Fibroblast of villous mesenchyme (primary cell): ENCODE results near the gene TEX36. TPM values are rescaled to one million over a fixed set of nuclear protein-coding genes. Genes with fewer than 3 reads are reported as not detected.
"Not testable (repeated sequence)": the region's sequence is repeated elsewhere in the genome, so short reads cannot be mapped to it uniquely, and the experiment has no call there.

Experiments
- DNase-seq: peaks from one replicate; pipeline ENCODE4 v3.0.0-alpha.2; 2010; ENCODE audit warnings: low read depth
- H3K4me3 ChIP-seq: 2 replicates; pipeline ENCODE4 v1.5.1; 2011; ENCODE audit warnings: low read depth, mild to moderate bottlenecking, low read length
- CTCF ChIP-seq: IDR thresholded peaks from 2 replicates; pipeline ENCODE4 v1.5.1; 2012; ENCODE audit warnings: low read depth, mild to moderate bottlenecking, low read length; ENCODE audit not compliant: insufficient read depth
- total RNA-seq: library from RNA; depleted of rRNA; stranded (reverse); fragments of >200 nt; gene quantifications from 2 replicates; pipeline ENCODE4 v1.2.3, GENCODE V29; 2012

TEX36 gene
- not detected in 2 replicates for total RNA-seq

- no peak for DNase-seq
- no peak within 1 kb of the TSS for H3K4me3 ChIP-seq
- no peak for TF ChIP-seq CTCF
Measured at GRCh38 chr10:125683063-125683462, at the start of gene TEX36. Gene TEX36, minus strand, starts transcription at chr10:125683163. Its CDS starts 174 bp downstream, at chr10:125682989.

- DNase-seq, result no peak
- no peak for TF ChIP-seq CTCF
- no peak overlapping the region for H3K4me3 ChIP-seq
Measured at GRCh38 chr10:125727436-125727835, 44.5 kb upstream of the TEX36 start.

GRCh38 chr10:125726914-125727313, 44.0 kb upstream of the TEX36 start:
- no peak overlapping the region for H3K4me3 ChIP-seq
- TF ChIP-seq CTCF, result no peak
- no peak for DNase-seq

GRCh38 chr10:125722811-125723210, 39.8 kb upstream of the TEX36 start:
- no peak for TF ChIP-seq CTCF
- DNase-seq, result no peak
- no peak overlapping the region for H3K4me3 ChIP-seq

DNA sequence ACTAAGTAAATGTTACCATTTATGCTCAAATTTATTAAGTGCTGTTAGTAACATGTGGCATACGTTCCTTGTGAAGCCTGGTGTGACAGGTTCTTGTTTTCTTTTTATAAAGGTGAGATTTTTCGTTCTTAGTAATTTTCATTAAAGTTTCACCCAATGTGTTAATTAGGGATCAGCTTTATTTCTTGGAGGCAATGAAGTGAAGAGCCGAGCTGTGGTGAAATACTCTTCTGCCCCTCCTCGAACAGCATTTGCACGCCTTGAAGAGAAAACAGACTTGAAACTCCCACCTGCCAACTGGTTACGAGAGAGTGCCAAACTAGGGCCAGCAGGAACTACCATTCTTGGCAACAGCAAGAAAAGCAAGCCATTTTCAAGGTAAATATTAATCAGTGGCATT, 38.1 kb upstream of the TEX36 start:
- H3K4me3 ChIP-seq, result no peak overlapping the region
- TF ChIP-seq CTCF, result no peak
- no peak for DNase-seq

DNA sequence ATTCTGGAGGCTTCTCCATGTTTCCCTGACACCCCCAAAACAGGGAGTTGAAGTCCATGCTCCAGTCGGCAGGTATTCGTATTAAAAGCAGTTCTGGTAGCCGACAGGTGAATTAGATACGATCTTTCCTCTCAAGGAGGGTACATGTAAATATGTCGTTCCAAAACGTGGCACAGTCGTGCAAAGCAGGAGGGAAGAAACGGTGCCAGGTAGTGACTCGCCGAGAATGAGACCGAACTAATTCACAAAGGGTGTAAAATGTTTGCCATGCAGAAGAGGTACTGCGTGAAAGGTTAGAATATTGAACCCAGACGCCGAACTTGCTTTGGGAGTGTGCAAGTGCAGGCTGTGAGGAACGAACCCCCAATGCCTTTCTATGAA, 37.0 kb upstream of the TEX36 start:
- H3K4me3 ChIP-seq, result peak overlapping the region; percentile 100
- peak; percentile 3 for DNase-seq
- no peak for TF ChIP-seq CTCF

- no peak for TF ChIP-seq CTCF
- peak within 1 kb of the TSS; percentile 100 for H3K4me3 ChIP-seq
- peak; percentile 99 for DNase-seq
Measured at GRCh38 chr10:125719173-125720001, 36.4 kb upstream of the TEX36 start, which contains the start of gene EDRF1. Gene EDRF1, plus strand, starts transcription at chr10:125719709. Its CDS starts 99 bp downstream, at chr10:125719808.

DNA sequence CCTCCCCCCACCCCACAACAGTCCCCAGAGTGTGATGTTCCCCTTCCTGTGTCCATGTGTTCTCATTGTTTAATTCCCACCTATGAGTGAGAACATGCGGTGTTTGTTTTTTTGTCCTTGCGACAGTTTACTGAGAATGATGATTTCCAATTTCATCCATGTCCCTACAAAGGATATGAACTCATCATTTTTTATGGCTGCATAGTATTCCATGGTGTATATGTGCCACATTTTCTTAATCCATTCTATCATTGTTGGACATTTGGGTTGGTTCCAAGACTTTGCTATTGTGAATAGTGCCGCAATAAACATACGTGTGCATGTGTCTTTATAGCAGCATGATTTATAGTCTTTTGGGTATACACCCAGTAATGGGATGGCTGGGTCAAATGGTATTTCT, 31.8 kb upstream of the TEX36 start:
- not testable (repeated sequence) for H3K4me3 ChIP-seq, DNase-seq
